Hematopoietic multipotent progenitor cell treated with erythropoietin and hydrocortisone succinate and interleukin-3 and kit ligand, for 15 days (in vitro differentiated cells): ENCODE data around the gene SET.
"Not testable (repeated sequence)": the region's sequence is repeated elsewhere in the genome, so short reads cannot be mapped to it uniquely, and the experiment has no call there.

Experiments
- DNase-seq: peaks from one replicate; pipeline ENCODE4 v3.0.0-alpha.2; 2015; ENCODE audit warnings: low spot score

Gene SET

GRCh38 chr9:128688501-128689292, at the start of gene SET:
Gene SET, plus strand, starts transcription at chr9:128689222. Its CDS starts 361 bp downstream, at chr9:128689583.
- DNase-seq: peak; percentile 93

GRCh38 chr9:128640603-128641002, 48.4 kb upstream of the SET start:
- no peak for DNase-seq

- DNase-seq: no peak
Observed at GRCh38 chr9:128642675-128643245, 46.3 kb upstream of the SET start.

GRCh38 chr9:128643519-128644300, 45.3 kb upstream of the SET start:
- peak; percentile 23 for DNase-seq

- DNase-seq: peak; percentile 68
Observed at GRCh38 chr9:128648206-128648605, 40.8 kb upstream of the SET start.

- no peak for DNase-seq
Observed at GRCh38 chr9:128651798-128652197, 37.2 kb upstream of the SET start.

GRCh38 chr9:128653908-128654307, 35.1 kb upstream of the SET start:
- no peak for DNase-seq

GRCh38 chr9:128654481-128654880, 34.5 kb upstream of the SET start:
- no peak for DNase-seq

GRCh38 chr9:128656416-128657343, 32.3 kb upstream of the SET start, which contains the start of gene DYNC2I2:
Gene DYNC2I2, minus strand, starts transcription at chr9:128656847. Its CDS starts 121 bp downstream, at chr9:128656726.
- DNase-seq: peak; percentile 97

- DNase-seq: no peak
Observed at GRCh38 chr9:128657344-128657704, 31.7 kb upstream of the SET start.

- DNase-seq: no peak
Observed at GRCh38 chr9:128657796-128658195, 31.2 kb upstream of the SET start.

- DNase-seq: not testable (repeated sequence)
Observed at GRCh38 chr9:128666481-128666941, 22.5 kb upstream of the SET start.

GRCh38 chr9:128669786-128670185, 19.2 kb upstream of the SET start:
- DNase-seq: no peak

GRCh38 chr9:128675382-128675781, 13.6 kb upstream of the SET start:
- DNase-seq: no peak

- DNase-seq: no peak
Observed at GRCh38 chr9:128677794-128678193, 11.2 kb upstream of the SET start.

GRCh38 chr9:128683340-128684064, 5.5 kb upstream of the SET start:
- no peak for DNase-seq

- no peak for DNase-seq
Observed at GRCh38 chr9:128684065-128684324, 5.0 kb upstream of the SET start.

- no peak for DNase-seq
Observed at GRCh38 chr9:128684325-128685199, 4.5 kb upstream of the SET start.

GRCh38 chr9:128685636-128686489, 3.2 kb upstream of the SET start:
- peak; percentile 56 for DNase-seq
